Measurements from ENCODE around the gene EPC2.

The EPC2 gene

DNA sequence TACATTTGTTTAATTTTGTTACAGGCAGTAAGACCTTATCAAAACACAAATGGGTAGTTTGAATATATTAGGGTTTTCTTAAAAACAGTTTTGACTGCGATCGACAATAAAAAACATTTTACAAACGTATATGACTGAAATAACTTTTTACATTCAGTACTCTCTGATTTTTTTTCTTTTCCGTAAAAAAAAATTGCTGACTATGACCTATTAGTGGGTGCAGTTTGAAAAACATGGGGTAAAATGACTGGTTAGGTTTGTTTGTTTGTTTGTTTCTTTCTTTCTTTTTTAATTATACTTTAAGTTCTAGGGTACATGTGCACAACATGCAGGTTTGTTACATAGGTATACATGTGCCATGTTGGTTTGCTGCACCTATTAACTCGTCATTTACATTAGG lies 36.9 kb downstream of the EPC2 start:
- no peak for TF ChIP-seq POLR2AphosphoS5 (IDR thresholded peaks at IDR 0.05; ENCODE audit: low read depth, low read length)
- no peak for TF ChIP-seq SIN3A (IDR thresholded peaks at IDR 0.05; ENCODE audit: borderline replicate concordance, insufficient read depth, low read length)
- no peak for TF ChIP-seq FOXP2 (optimal IDR thresholded peaks at IDR 0.05; ENCODE audit: borderline replicate concordance, extremely low read depth, extremely low read length, insufficient read depth)
- no peak for TF ChIP-seq REST (IDR thresholded peaks at IDR 0.05; ENCODE audit: insufficient read depth in 1 of 2, low read depth in 2 of 2, low read length in 2 of 2)
- no peak for TF ChIP-seq TAF1 (IDR thresholded peaks at IDR 0.05; ENCODE audit: borderline replicate concordance, insufficient read depth, low read length)

DNA sequence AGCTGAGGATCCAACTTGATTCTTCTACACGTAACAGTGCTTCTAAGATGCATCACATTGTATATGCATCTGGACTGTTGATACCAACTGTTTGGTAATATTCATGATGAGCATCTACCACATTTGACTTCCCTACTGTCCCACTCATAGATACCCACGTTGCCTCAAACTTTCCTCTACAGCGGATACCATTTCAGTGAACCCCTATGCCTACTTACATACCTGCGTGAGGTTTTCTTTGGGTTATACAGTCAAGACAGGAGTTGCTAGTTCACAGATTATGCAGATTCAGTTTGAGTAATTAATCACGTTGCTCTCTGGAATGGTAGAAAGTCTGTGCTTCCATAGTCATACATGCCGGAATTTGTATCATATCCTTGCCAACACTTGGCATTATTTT lies 40.0 kb downstream of the EPC2 start:
- no peak for TF ChIP-seq POLR2AphosphoS5 (IDR thresholded peaks at IDR 0.05; ENCODE audit: low read depth, low read length)
- no peak for TF ChIP-seq TAF1 (IDR thresholded peaks at IDR 0.05; ENCODE audit: borderline replicate concordance, insufficient read depth, low read length)
- TF ChIP-seq SIN3A (IDR thresholded peaks at IDR 0.05; ENCODE audit: borderline replicate concordance, insufficient read depth, low read length), result no peak
- TF ChIP-seq REST (IDR thresholded peaks at IDR 0.05; ENCODE audit: insufficient read depth in 1 of 2, low read depth in 2 of 2, low read length in 2 of 2), result no peak
- no peak for TF ChIP-seq FOXP2 (optimal IDR thresholded peaks at IDR 0.05; ENCODE audit: borderline replicate concordance, extremely low read depth, extremely low read length, insufficient read depth)

DNA sequence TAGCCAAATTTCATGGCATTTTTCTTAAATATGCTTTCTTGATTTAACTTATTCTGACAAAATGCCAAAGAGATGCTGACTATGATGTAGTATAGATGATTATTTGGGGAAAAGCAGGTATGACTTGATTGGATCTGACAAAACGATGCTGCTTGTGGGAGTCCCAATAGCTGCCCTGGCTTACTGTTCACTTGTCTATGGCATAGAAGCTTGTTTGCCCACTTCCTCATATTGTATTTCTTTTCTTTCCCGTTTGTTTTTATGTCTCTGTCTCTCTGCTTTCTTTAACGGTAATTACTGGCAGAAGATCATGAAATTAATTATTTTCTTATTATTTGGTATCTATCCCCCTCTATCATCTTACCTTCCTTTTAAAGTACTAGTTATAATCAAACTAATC lies 43.0 kb downstream of the EPC2 start:
- TF ChIP-seq FOXP2 (optimal IDR thresholded peaks at IDR 0.05; ENCODE audit: borderline replicate concordance, extremely low read depth, extremely low read length, insufficient read depth) (no peak), POLR2AphosphoS5 (IDR thresholded peaks at IDR 0.05; ENCODE audit: low read depth, low read length) (no peak), REST (IDR thresholded peaks at IDR 0.05; ENCODE audit: insufficient read depth in 1 of 2, low read depth in 2 of 2, low read length in 2 of 2) (no peak), TAF1 (IDR thresholded peaks at IDR 0.05; ENCODE audit: borderline replicate concordance, insufficient read depth, low read length) (no peak), SIN3A (IDR thresholded peaks at IDR 0.05; ENCODE audit: borderline replicate concordance, insufficient read depth, low read length) (no peak)

GRCh38 chr2:148696985-148697384 lies 52.4 kb downstream of the EPC2 start:
- TF ChIP-seq REST (IDR thresholded peaks at IDR 0.05; ENCODE audit: insufficient read depth in 1 of 2, low read depth in 2 of 2, low read length in 2 of 2) (no peak), TAF1 (IDR thresholded peaks at IDR 0.05; ENCODE audit: borderline replicate concordance, insufficient read depth, low read length) (no peak), FOXP2 (optimal IDR thresholded peaks at IDR 0.05; ENCODE audit: borderline replicate concordance, extremely low read depth, extremely low read length, insufficient read depth) (no peak), POLR2AphosphoS5 (IDR thresholded peaks at IDR 0.05; ENCODE audit: low read depth, low read length) (no peak)

- no peak for TF ChIP-seq FOXP2 (optimal IDR thresholded peaks at IDR 0.05; ENCODE audit: borderline replicate concordance, extremely low read depth, extremely low read length, insufficient read depth)
- no peak for TF ChIP-seq REST (IDR thresholded peaks at IDR 0.05; ENCODE audit: insufficient read depth in 1 of 2, low read depth in 2 of 2, low read length in 2 of 2)
- TF ChIP-seq POLR2AphosphoS5 (IDR thresholded peaks at IDR 0.05; ENCODE audit: low read depth, low read length), result no peak
- TF ChIP-seq TAF1 (IDR thresholded peaks at IDR 0.05; ENCODE audit: borderline replicate concordance, insufficient read depth, low read length), result no peak
- TF ChIP-seq SIN3A (IDR thresholded peaks at IDR 0.05; ENCODE audit: borderline replicate concordance, insufficient read depth, low read length), result no peak
These were observed 55.3 kb downstream of the EPC2 start for GRCh38 chr2:148699830-148700229.

All from PFSK-1 (cell line).